HUDEP-2 (cell line): Measurements from ENCODE around the gene SLC43A1.

ENCODE experiments used
- DNase-seq, 76 experiments: peaks; one replicate each; lab custom pipeline; 2025; ENCODE audit not compliant: unreplicated experiment in 76 of 76; lab: John Stamatoyannopoulos, UW

The SLC43A1 gene

GRCh38 chr11:57530215-57530595 lies 14.7 kb upstream of the SLC43A1 start:
- no peak for DNase-seq

DNA sequence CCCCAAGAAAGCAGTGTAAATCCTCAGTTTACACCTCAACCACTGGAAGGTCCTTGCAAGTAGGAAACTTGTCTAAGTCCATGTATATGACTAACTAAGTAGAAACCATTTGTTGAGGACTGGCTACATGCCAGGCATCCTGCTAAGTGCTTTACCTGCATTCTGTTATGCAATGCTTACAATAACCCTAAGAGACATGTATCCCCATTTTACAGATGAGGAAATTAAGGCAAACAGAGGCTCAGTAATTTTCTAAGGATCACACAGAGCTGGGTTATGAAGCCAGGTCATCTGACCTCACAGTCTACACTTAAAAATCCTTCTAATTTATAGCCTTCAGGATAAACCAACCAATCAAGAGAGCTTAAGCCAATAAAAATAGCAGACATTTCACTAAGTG lies 13.5 kb upstream of the SLC43A1 start:
- peak in 1 of 76 experiments; percentile 2 for DNase-seq

DNA sequence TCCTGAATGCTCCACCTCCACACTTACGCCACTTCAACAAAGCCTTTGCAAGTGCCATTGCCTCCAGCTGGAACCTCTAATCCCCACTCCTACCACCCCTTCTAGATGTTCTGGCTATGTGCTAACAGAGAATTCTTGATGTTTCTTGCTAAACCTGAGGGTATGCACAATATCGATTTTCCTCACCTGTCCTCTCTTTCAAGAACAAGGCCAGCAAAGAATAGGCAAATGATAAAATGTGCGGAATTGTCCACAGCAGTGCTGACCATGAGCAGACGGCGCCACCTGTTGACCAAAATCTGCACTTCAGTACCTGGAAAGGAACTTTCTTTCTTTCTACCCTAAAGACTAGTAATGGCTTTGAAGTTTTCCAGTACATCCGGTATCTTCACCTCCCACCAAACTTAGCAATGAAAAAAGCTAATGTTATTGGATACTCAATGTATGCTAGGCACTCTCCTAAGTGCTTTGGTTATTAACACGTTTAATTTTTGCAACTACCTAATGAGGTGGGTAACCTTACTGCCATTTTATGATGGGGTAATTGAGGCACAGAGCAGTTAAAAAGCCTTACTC lies 11.6 kb upstream of the SLC43A1 start:
- DNase-seq = peak in 63 of 76 experiments; percentile 2 to 75 (median 49)

DNA sequence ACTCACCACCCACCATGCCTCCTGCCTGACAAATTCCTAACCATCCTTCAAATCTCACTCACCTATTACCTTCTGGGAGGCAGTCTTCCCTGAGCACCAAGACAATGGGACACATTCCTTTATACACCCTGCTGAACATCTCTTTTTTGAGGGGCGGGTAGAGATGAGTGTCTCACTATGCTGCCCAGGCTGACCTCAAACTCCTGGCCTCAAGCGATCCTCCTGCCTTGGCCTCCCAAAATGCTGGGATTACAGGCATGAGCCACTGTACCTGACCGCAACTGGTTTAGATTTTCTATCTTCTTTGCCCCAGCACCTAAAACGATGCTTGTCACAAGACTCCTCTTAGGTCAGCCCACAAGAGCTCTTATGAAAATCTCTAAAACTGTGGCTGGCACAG lies 7.9 kb upstream of the SLC43A1 start:
- no peak for DNase-seq

DNA sequence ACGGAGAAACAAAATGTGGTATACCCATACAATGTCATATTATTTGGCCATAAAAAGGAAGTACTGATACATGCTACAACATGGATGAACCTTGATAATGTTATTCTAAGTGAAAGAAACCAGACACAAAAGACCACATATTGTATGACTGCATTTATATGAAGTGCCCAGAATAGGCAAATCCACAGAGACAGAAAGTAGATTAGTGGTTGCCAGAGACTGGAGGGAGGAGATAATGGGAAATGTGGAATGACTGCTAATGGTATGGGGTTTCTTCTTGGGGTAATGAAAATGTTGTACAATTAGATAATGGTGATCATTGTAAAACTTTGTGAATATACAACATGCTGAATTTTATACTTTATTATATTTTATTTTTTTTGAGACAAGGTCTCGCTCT lies 5.6 kb upstream of the SLC43A1 start:
- no peak for DNase-seq

DNA sequence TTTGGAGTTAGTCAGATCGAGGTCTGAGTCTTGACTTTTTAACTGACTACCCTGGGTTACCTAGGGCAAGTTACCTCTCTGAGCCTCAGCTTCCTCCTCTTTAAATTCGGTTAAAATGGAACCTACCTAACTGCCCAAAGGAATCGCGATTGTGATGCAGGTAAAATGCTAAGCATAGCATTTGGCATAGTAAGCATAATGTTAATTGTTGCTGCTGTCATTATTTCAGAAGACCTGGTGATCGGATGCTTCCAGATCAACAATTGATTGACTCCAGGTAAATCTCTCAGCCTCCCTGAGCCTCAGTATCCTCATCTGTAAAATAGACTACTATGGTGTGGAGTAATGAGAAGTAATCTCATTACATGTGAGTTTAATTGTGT lies 550 bp upstream of the SLC43A1 start:
- DNase-seq = peak in 1 of 76 experiments; percentile 6

DNA sequence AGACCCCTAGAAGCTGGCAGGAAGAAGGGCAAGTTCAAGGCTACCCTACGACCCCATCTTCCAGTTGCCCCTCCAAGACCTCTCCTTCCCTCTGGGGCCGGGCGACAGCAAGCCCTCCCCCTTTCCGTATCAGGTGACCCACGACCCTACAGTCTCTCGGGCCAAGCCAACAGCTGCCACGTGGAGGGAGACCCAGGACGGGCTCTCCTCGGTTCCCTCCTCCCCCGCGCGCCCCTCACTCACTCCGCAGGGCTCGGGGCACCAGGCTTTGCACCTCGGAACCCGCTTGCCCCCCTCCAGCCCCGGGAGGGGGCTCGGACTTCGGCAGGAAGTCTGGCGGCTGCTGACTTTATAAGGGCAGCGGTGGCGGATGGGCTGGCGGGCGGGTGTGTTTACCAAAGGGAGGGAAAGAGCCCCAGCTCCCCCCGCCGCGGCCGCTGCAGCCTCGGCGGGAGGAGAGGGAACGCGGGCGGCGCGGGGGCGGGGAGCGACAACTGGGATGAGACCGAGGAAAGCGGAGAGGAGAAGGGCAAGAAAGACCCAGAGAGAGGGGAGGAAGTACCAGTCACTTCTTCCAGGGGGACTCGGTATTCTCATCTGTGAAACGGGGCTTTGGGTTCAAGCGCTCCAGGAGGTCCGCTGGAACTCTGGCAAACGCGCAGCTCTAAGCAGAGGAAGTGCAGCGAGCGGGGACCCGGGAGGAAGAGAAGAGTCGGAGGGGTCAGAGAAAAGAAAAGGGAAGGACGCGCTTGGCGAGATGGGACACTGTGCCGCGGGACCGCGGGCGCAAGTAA lies 767 bp downstream of the SLC43A1 start:
- DNase-seq = peak in 39 of 76 experiments; percentile 13 to 64 (median 39)

- peak in 34 of 76 experiments; percentile 8 to 62 (median 32) for DNase-seq
Observed at GRCh38 chr11:57513911-57514537, 1.5 kb downstream of the SLC43A1 start.

- peak in 5 of 76 experiments; percentile 24 to 56 (median 32) for DNase-seq
Observed at GRCh38 chr11:57513452-57513795, 2.1 kb downstream of the SLC43A1 start.

DNA sequence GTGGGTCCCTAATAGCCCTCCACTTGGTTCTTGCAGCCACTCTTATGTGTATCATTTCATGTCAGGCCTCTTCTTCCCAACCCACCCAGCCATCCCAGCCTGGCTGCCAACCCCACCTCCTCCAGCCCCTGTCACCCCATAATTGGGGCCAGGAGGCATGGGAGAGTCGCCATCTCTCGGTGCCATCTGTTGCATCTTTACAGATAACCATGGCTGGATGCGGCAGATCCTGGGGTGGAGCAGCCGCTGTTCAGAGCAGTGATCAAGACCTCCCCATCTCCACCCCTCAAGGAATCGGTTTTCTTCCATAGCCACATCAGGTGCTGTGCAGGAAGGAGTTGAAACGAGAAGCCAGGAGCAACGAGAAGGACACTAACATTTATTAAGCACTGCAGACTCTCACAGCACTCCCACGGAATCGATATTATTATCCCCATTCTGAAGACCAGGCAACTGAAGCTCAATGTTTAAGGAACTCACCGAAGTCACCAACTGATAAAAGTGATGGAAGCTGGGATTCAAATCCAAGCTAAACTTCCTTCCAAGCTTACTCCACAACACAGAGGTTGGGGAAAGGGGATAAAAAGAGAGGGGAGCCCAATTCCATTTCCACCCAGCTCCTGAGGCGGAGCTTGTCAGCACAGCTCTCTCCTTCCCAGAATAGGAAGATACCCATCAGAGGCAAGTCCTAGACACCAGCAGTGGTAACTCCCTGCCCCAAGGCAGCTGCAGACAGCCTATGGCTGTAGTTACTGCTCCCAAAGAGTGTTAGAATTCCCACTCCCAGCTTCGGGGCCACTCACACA lies 2.7 kb downstream of the SLC43A1 start:
- DNase-seq = peak in 71 of 76 experiments; percentile 11 to 86 (median 67)

- no peak for DNase-seq
Observed at GRCh38 chr11:57511741-57512430, 3.6 kb downstream of the SLC43A1 start.

GRCh38 chr11:57508341-57509170 lies 6.9 kb downstream of the SLC43A1 start:
- no peak for DNase-seq

DNA sequence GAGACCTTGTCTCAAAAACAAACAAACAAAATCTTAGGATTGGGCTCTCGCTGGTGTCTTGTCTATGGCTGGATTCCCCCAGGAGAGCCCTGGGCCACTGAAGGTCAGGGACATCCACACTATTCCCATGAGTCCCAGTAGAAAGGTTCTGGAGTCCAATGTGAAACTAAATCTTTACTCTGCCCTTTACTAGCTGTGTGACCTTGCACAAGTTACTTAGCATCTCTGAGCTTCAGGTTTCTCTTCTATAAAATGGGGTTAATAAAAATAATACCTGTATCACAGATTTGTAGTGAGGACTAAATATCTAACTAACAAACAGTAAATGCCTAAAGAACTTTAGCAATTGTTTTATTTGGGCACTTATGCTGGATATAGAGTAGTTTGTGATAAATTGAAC lies 9.0 kb downstream of the SLC43A1 start:
- DNase-seq = no peak

GRCh38 chr11:57504511-57504910 lies 11.0 kb downstream of the SLC43A1 start:
- DNase-seq = no peak

DNA sequence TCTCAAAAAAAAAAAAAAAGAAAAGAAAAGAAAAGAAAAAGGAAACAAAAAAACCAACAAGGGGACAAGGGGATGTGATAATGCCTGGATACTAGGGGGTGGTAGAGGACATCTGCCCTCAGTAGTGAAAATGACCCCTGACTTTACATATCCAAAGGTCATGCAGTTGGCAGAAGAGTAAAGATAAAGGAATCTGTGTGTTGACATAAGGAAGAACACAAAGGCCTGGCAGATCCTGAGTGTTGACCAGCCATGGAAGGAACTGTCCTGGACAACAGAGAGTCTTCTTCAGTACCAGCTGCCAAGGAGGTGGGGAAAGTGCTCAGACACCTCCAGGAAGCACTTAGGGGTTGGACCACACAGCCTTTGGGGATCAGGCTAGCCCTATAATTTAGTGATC lies 12.6 kb downstream of the SLC43A1 start:
- no peak for DNase-seq

DNA sequence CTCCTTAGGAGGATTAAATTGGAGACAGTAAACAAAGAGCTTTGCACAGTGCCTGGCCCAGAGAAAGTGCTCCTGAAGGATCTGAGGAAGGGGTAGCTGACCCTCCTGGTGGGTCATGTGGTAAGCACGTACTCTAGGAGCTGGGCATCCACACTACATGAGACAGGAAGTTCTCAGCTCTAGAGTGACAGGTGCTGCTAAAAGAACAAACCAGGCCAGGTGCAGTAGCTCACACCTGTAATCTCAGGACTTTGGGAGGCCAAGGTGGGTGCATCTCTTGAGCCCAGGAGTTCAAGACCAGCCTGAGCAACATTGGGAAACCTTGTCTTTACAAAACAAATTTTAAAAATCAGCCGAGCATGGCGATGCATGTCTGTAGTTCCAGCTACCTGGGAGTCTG lies 13.1 kb downstream of the SLC43A1 start:
- DNase-seq = no peak

DNA sequence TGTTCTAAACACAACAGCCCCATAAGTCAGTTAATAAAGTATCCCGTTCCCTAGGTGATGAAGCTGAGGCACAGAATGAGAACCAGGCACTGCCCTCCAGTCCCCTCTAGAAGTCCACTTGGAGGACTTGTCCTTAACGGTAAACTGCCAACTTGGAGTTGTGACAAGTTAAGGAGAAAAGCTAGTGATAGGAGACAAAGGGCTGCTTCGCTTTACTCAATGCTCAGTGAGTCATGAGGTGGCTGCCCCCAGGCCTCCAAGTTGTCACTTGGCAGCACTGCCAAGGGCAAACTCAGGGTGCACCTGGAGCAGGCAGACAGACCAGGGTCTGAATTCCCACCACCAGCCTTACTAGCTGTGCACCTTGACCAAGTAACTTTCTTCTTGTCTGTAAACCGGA lies 13.5 kb downstream of the SLC43A1 start:
- DNase-seq = peak in 40 of 76 experiments; percentile 4 to 60 (median 24)

GRCh38 chr11:57500926-57501325 lies 14.6 kb downstream of the SLC43A1 start:
- DNase-seq = no peak

DNA sequence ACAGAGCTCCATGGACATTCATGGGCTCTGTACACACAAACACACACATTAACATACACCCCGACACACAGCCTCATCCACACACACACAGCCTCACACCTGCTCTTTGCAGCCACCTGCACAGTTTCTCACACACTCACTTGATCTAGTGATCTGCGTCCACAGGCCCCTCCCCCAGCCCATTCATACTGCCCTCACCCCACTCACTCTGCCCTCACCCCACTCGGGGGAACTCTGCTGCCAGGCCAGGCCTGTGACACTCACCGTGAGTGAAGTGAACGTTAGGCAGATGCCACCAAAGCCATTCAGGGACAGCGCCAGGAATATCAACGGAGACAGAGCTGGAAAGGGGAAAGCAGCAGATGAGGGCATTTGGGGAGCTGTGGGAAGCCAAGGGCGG lies 15.0 kb downstream of the SLC43A1 start:
- DNase-seq = no peak
